CD4-positive, alpha-beta T cell treated with Interleukin-1 beta for 1 hour (primary cell): ENCODE measurements around the gene MIS18BP1.
"Not testable (repeated sequence)": the region's sequence is repeated elsewhere in the genome, so short reads cannot be mapped to it uniquely, and the experiment has no call there.

ENCODE experiments used
- DNase-seq, 2 donors: peaks; one replicate each; pipeline ENCODE4 v3.0.0-alpha.2; 2020 to 2022

MIS18BP1 gene

GRCh38 chr14:45253070-45253753, at the start of gene MIS18BP1:
MIS18BP1 (minus strand) TSS chr14:45253202; CDS start chr14:45247286, 5,916 bp downstream.
- peak; percentile 94 to 95 for DNase-seq

GRCh38 chr14:45298423-45299117, 45.6 kb upstream of the MIS18BP1 start:
- DNase-seq = no peak

DNA sequence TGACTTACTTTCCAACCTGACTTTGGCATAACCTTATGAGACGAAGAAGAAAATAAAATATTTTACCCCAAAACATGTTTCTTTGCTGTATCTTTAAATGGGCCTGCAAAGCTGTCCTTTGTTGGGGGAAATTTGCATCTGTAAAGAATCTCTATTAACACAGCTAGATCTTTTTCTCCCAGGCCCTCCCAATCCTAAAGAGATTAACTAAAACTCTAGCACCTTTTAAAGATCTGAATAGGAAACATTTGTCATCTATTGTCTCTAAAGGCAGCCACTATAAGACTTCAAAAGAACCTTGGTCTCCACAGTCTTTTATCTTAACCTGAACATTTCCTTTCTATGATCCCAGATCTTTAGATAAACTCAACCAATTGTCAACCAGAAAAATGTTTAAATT, 41.8 kb upstream of the MIS18BP1 start:
- DNase-seq = not testable (repeated sequence)

DNA sequence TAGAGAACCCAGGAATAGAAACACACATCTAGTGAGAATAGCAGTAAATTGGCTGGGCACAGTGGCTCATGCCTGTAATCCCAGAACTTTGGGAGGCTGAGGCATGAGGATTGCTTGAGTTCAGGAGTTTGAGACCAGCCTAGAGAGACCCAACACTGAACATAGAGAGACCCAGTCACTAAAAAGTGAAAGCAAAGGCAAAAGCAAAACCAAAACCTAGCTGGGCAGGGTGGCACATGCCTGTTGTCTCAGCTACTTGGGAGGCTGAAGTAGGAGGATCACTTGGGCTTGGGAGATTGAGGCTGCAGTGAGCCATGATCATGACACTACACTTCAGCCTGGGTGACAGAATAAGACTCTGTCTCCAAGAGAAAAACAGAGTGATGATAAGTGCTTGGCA, 37.5 kb upstream of the MIS18BP1 start:
- no peak for DNase-seq

DNA sequence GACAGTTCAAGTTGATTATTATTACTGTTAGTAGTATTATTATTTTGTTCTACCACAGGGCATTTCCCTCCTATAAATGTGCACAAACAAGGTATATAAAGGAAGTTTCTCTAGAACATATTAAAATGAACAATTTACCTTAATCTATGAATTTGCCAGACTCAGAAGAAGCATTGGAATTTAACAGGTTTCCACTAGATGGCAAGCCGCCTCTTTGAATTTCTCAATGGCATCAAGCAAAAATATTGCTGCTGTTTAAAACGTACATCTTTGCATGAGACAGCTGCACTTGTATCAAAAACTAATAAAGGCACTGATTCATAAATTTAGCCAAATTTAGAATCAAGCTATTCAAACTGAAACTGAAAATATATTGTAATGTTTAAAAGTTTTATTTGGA, 34.6 kb upstream of the MIS18BP1 start:
- DNase-seq = no peak

DNA sequence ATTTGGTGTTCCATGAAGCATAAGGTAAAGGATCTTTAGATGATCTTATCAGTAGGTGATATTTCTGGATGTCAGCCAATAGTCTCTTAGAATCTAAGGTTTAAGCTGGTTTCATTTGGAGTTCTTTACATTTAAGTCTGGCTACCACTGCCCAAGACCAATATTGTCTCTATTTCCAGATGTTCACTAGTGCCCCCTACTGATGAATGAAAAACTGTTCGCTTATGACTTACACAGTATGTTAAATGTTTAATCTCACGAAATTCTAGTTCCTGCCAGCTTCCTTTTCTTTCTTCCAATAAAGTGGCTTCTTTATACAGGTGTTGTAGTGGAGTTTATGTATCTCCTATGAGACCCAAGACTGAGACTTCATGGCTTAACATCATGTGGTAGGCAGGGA, 31.8 kb upstream of the MIS18BP1 start:
- no peak for DNase-seq

DNA sequence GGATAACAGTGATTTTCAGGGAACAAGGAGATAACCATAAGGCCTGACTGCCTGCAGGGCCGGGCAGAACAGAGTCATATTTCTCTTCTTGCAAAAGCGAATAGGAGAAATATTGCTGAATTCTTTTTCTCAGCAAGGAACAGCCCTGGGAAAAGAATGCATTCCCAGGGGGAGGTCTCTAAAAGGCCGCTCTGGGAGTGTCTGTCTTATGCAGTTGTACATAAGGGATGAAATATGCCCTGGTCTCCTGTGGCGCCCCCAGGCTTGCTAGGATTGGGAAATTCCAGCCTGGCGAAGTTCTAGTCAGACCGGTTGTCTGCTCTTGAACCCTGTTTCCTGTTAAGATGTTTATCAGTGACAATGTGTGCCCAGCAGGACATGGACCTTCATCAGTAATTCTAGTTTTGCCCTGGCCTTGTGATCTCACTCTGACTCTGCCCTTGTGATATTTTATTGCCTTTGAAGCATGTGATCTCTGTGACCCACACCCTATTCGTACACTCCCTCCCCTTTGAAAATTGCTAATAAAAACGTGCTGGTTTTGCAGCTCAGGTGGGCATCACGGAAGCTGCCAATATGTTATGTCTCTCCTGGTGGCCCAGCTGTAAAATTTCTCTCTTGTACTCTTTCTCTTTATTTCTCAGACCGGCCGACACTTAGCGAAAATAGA, 28.9 kb upstream of the MIS18BP1 start:
- DNase-seq = not testable (repeated sequence)

DNA sequence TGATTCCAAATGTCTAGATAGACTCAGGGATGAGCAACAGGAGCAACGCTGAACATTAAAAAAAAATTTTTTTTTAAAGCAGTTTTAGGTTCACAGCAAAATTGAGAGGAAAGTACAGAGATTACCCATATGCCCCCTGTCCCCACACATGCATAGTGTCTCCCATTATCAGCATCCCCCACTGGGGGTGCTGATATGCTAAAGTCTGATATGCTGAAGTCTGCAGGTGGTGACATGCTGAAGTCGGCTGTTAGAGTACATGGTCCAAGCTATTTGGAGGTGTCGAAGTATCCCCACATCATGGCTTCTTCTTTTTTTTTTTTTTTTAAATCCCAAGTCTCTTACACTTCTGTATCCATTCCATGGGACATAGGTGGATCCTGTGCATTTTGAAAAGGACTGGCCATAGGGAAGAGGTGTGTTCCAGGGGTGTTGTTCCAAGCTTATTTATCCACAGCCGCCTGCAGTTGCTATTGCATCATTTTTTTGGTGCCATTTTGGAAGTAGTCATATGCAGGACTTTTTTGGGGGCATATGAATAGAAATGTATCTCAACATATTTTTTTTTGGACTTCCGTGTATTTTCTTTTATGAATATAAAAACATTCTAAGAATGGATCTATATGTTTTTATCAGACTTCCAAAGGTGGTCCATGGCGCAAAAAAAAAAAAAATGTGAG, 19.0 kb upstream of the MIS18BP1 start:
- DNase-seq = no peak

GRCh38 chr14:45270031-45270430, 17.0 kb upstream of the MIS18BP1 start:
- no peak for DNase-seq

DNA sequence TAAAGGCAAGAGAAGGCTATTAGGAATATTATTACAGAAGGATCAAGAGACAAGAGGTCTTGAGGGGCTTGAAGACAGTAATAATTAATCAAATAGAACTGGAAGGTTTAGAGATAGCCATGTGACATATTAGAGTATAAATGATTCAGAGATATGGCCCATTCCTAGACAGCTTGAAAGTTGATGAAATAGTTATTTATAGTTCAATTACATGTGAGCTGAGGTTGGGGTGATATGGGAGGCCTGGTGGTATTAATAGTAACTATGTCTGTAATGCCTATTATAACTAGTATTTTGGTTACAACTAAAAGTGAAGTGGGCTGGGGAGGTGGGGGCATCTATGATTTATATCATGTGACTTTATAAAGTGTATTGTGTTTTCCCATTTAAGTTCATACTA, 14.1 kb upstream of the MIS18BP1 start:
- DNase-seq = no peak

DNA sequence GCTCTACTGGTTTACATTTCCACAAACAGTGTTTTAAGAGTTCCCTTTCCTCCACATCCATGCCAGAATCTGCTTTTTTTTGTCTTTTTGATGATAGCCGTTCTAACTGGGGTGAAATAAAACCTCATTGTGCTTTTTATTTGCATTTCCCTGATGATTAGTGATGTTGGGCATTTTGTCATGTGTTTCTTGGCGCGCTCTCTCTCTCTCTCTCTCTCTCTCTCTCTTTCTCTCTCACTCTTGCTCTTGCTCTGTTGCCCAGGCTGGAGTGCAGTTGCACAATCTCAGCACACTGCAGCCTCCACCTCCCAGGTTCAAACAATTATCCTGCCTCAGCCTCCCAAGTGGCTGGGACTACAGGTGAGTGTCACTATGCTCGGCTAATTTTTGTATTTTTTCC, 9.6 kb upstream of the MIS18BP1 start:
- no peak for DNase-seq

DNA sequence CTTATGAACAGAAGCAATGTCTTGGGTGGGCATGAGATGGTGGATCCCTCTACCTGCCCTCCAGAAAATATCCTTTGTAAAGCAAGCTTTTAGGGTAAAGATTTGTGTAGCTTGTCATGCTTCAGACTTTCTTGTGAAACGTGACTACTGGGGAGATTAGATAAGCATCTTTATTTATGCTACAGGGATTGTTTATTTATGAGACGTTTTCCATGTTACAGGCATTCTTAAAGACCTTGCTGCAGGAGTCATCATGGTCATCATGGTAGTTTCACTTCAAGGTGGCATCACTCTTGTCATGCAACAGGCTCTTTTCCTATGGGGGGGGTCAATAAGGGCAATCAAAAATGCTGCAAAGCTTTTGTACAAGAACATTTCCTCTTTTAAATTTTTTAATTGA, 8.2 kb upstream of the MIS18BP1 start:
- DNase-seq = no peak

- DNase-seq = no peak
Measured at GRCh38 chr14:45258805-45259204, 5.8 kb upstream of the MIS18BP1 start.

DNA sequence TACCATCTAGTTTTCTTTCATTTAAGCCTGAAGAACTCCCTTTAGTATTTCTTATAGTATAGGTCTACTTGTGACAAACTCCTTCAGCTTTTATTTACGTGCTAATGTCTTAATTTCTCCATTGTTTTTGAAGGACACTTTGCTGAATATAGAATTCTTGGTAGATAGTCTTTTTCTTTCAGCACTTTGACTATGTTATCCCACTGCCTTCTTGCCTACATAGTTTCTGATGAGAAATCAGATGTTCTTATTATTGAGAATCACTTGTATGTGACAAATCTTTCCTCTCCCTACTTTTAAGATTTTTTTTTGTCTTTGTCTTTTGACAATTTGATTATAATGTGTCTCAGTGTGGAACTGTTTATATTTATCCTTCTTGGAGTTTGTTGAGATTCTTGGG, 5.1 kb upstream of the MIS18BP1 start:
- no peak for DNase-seq

GRCh38 chr14:45254771-45255170, 1.8 kb upstream of the MIS18BP1 start:
- no peak for DNase-seq

DNA sequence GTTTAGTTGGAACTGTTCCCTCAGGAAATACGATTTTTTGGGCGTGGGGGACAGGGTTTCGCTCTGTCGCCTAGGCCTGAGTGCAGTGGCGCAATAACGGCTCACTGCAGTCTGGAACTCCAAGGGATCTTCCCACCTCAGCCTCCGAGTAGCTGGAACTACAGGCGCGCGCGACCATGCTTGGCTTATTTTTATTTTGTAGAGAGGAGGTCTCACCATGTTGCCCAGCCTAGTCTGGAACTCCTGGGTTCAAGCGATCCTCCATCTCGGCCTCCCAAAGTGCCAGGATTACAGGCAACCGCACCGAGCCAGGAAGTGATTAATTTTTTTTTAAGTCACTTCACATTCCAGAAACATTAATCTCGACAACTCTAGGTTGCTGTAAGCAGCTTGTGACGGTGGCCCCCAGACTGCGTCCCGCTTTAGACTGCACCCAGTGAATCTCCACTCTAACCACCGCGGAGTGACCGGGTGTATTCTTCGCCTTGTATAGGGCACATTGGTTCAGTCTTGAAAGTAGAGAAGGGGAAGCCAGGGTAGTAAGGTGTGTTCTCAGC, 830 bp upstream of the MIS18BP1 start:
- DNase-seq = no peak

- DNase-seq = peak in 1 of 2 donors; percentile 9
Measured at GRCh38 chr14:45252366-45253069, 484 bp downstream of the MIS18BP1 start.

DNA sequence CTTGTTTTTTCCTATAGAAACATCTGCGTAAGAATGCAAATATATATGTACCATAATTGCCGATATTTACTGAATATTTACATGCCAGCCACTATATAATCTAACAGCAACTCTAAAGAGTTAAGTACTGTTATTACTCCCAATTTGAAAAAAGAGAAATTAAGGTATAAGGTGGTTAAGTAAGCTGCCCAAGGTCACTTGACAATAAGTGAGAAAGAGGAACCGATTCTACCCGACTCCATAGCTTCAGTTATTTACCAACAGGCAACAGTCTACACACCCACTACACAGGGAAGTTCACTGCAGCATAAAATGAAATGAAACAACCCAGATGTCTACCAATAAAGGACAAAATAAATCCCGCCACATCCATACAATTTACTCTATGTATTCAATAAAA, 1.1 kb downstream of the MIS18BP1 start:
- peak; percentile 20 to 23 for DNase-seq

- peak; percentile 4 to 15 for DNase-seq
Measured at GRCh38 chr14:45249856-45250575, 3.0 kb downstream of the MIS18BP1 start.

DNA sequence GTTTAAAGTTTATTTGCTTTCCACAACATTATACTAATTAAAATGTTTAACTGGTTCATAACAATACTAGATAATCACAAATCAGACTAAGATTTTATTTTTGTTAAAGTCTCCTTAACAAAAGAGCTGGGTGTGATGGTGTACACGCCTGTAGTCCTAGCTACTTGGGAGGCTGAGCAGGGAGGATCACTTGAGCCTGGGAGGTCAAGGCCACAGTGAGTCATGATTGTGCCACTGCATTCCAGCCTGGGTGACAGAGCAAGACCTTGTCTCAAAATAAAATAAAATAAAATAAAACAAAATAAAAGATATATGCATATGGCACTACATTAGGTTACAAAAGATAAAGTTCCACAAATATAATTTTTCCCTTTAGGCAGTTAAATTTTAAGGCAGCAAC, 5.6 kb downstream of the MIS18BP1 start:
- DNase-seq = no peak

DNA sequence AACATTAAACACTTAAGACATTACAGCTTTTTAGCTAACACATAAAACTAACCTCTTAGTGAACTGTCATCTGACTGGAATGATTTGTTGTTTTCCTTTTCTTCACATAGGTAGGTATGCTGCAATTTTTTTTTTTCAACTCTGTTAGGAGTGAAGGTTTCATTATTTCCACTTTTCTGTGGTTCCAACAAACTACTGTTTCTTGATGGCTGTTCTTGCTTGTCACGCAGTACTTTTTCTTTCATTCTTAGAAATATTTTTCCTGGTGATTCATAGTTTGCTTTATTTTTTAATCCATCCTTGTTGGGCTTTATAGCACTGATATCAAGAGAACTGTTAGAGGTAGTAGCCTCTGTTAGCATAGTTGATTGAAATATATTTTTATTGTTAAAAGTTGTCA, 6.3 kb downstream of the MIS18BP1 start:
- no peak for DNase-seq

DNA sequence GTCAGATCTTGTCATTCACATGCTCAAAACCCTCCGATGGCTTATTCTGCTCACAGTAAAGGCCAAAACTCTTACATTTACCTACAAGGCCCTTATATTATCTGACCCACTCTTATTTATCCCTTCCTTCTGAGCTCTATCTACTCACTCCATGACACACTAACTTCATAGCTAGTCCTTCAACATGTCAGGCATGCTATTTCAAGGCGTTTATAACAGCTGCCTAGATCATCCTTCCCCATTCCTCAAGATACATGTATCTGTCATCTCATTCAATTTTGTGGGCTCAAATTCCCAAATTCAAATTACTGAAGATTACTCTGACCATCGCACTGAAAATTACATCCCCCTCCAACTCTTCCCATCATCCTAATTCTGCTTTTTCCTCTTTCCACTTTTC, 6.9 kb downstream of the MIS18BP1 start:
- no peak for DNase-seq
